GM18858 (cell line): ENCODE measurements around the gene CCDC154.

Source experiments
- ATAC-seq: cut with Tn5 transposase; IDR thresholded peaks from one replicate; pipeline ENCODE4 v1.9.1; 2021; ENCODE audit not compliant: unreplicated experiment

Gene CCDC154

GRCh38 chr16:1457489-1458245 lies 13.3 kb upstream of the CCDC154 start:
- no peak for ATAC-seq

DNA sequence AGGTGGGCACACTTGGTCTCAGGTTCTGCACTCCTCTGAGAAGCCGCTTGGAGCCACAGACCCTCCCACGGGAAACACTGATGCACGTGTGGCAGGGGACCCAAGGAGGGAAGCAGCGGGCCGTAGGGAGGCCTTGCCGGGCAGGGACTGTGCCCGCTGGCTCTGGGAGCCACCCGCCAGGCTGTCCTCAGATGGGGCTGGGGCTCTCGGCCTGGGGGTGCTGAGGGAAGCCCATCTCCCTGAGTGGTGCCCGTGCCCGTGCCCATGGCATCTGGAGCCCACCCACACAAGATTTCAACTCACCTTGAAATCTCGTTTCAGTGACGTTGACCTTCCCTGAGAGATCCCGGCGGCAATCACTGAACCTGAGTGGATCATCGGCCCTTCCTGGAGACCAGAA lies 12.6 kb upstream of the CCDC154 start:
- ATAC-seq: no peak

DNA sequence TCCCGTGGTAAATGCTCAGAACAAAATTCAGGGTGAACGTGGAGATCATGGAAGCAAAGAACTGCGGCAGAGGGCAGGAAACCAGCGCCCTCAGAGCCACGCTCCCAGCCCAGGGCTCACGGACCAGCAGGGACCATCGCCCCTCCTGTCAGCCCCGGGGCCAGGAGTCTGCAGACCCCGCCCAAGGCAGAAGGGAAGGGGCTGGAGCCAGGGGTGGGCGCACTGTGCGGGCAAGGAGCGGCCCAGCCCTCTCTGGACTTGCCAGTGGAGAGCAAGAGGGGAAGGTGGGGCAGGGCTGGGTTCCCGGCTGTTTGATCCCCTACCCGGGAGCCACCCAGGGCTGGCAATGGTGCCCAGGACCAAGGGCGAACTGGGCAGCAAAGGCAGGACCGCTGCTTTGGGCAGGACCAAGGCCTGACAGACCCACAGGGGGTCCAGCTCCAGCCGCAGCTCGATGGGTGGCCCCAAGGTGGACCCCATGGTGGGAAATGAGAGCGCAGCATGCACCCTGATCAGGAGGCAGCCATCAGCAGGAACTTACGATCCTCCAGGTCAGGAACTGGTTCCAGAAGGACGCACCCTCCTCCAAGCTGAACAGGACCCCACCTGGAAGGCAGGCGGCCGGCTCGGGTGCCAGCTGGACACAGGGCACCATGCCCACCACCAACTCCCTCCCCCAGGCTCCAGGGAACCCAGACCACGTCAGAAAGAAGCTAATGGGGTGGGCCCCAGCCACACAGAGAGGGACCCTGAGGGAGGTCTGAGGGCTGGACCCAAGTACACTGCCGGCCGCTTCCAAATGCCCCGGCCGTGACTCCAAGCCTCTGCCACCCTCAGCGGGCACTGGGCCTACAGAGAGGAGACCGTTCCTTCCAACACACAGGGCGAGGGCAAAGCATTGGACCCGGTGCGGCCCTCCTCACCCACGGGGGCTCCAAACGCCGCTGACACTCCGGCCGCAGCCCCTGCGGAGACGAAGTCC lies 11.1 kb upstream of the CCDC154 start:
- ATAC-seq: no peak

- ATAC-seq: no peak
Observed at GRCh38 chr16:1454561-1454960, 10.2 kb upstream of the CCDC154 start.

GRCh38 chr16:1453316-1453715 lies 9.0 kb upstream of the CCDC154 start:
- no peak for ATAC-seq

- no peak for ATAC-seq
Observed at GRCh38 chr16:1452530-1452929, 8.2 kb upstream of the CCDC154 start.

DNA sequence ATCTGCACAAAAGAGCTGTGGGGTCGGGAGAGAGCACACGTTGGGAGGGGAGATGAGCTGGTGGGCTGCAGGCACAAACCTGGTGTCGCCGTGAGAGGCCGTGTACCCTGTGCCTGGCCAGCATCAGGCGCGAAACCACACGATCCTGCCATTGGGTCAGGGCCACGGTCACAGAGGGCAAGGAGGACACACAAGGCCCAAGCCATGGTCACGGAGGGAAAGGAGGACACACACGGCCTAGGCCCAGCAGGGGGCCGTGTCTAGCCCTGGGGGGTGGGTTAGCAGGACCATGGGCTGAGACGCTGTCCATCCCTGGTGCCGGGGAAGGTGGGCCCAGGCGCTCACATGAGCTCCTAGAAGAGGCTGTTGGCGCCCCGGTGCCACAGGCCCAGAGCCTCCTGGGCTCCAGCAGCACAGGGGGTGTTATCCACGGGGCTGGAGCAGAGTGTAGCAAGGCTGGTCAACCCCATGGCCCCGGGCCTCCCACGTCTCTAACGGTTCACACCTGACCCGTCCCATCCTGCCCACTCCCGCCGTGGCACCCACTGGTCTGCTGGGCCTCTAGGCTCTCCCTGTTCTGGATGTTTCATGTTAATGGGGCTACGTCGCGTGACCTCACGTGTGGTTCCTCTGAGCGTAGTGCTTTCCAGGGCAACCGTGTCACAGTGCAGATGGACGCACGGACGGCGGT lies 7.5 kb upstream of the CCDC154 start:
- ATAC-seq: no peak

GRCh38 chr16:1450841-1451240 lies 6.5 kb upstream of the CCDC154 start:
- ATAC-seq: no peak

- ATAC-seq: no peak
Observed at GRCh38 chr16:1450218-1450617, 5.9 kb upstream of the CCDC154 start.

DNA sequence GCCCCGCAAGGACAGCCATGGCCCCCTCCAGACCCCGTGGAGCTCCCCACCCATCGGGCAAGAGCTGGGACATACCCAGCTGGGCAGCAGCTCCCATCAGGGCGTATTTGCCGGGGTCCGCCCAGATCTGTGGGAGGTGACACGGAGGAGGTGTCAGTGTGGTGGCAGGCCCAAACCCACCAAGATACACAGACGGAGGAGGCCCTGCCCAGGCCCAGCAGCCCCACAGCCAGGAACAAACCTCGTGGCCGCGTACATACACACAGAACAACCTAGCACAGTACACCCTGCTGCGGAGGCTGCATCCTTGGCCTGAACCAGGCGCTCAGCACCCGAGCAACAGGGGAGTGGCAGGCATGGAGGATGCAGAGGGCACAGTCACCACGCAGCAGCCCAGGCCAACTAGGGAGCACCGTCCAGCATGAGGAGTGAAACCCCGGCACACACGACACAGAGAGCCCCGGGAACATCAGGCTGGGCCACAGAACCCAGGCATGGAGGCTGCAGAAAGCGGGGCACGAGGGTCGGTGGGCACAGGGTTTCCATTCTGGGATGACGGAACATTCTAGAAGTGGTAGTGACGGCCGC lies 4.9 kb upstream of the CCDC154 start:
- ATAC-seq: no peak

GRCh38 chr16:1448536-1449116 lies 4.3 kb upstream of the CCDC154 start:
- ATAC-seq: no peak

DNA sequence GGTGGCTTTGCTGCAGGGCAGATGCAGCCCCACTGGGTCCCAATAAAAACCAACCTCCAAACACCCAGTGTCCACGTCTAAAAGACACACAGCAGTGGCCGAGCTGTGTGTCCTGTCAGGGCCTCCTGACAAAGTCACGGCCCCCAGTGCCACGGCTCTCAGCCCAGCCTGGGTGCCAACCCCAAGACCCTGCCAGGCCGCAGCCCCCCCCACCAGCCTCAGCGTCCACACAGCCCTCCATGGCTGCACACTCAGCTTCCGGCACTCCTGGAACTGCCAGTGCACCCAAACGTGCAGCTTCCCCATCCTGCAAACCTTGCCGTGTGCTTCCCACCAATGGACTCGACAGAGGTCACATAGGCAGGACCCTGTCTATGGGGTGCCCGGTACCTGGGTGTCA lies 3.6 kb upstream of the CCDC154 start:
- no peak for ATAC-seq

DNA sequence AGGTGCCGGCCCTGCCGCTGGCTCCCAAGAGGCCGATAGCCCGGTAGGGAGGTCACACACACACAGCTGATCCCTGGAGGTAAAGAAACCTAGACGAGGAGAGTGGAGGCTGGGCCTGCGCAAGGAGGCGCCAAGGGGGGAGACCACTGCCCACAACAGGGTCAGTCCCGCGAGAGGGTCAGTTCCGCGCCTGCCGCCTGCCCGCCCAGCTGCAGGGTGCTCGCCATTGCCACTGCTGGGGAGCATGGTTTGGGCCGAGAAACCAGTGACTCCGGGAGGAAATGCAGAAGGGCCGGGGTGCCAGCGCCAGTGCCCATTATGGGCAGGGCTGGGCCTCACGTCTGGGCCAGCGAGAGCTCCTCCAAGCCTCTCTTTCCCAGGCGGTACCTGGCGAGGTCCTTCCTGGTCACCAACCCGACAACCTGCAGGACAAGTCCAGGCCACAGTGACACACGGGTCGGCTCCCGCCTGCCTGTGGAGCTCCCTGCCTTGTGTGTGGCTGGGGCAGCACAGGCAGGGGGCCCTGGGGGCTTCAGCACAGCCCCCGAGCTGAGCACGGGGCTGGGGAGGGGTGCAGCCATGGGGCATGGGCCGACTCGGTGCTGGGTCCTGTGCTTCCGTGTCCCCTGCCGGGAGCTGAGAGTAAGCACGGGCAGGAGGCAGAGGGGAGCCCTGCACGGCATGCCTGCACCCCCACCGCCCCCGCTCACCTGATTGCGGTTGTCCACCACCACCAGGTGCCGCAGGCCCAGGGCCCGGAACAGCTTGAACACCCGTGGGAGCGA lies 2.1 kb upstream of the CCDC154 start:
- ATAC-seq: no peak

- no peak for ATAC-seq
Observed at GRCh38 chr16:1445518-1446203, 1.3 kb upstream of the CCDC154 start.

DNA sequence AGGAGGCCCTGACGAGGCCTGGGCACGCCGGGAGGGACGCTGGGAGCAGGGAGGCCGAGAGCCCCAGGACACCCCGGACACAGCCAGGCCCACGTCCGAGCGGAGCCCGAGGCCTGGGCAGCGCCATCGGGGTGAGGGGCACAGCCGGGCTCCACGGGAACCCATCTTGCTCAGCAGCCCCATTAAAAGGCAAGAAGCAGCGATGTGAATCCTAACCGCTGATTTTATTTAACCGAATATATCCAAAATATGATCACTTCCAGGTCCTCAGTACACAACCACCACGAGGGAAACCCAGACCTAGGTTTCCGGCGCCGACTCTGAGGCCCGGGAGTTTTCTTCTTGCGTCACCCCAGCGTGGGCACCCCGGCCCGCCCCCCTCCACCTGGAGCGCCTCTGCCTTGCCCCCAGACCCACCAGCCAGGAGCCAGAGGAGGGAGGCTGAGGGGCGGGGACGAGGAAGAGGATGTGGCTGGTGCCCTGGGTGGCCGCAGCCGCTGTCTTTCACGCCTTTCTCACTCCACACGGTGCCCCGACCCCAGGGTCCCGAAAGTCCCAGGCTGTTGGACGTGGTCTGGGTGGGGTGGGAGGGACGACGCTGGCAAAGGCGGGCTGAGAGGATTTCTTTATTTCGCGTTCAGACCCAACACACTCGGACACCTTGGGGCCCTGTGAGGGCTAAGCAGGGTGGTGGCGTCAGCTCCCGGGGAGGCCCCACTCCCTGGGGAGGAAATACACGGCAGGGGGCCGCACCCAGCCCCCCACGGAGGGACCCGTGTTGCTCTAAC lies 568 bp upstream of the CCDC154 start:
- no peak for ATAC-seq

GRCh38 chr16:1443403-1443973 lies 868 bp downstream of the CCDC154 start:
- ATAC-seq: no peak

DNA sequence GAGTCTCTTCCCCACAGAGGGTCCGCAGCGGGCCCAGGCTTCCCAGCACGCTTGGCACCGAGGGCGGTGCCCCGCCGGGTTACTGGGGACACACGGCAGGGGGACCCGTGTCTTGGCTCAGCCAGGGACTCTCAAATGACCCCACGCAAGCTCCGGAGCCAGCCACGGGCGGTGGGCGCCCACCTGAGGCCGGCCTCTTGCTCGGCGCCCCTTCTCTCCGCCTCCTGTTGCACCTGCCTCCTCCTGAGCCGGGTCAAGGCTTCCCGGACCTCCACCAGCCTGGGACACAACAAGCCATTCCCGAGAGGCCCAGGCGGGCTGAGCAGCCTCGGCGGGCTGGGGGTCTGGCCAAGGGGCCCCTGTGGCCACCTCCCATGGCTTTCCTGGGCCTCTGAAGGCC lies 1.7 kb downstream of the CCDC154 start:
- ATAC-seq: no peak

DNA sequence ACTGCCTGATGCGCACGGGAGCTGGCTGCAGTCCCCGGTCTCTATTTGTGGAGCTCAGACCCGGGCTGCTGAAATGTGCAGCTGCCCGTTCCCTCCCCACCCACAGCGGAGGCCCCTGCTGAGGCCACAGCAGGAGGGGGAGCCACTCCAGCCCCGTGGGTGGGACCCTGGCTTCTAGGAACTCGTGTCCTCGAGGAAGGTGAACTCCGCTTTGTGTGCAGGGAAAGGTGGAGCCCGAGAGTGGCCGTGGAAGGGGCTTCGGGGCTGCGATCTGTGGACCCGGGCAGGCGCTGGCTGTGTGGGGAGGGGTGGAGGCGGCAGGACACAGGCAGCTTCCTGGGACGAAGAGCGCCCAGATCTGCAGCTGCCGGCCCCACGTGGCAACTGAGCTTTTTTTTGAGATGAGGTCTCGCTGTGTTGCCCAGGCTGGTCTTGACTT lies 2.9 kb downstream of the CCDC154 start:
- ATAC-seq: no peak
